Calu3 (cell line): ENCODE data around the gene CD34. TPM values are rescaled to one million over a fixed set of nuclear protein-coding genes. Genes with fewer than 3 reads are reported as not detected.

ENCODE experiments used
- BruUV-seq: library from RNA; stranded (reverse); fragments of 400-500 nt; replicated peaks from 2 replicates; lab custom pipeline; 2021; lab: Mats Ljungman, UMichigan
- CTCF ChIA-PET: fragments of 300-600 bp; sonication (Branson Sonifier 250); formaldehyde crosslinking; loops from one replicate; lab custom pipeline; 2022; ENCODE audit warnings: antibody characterized with exemption; lab: Charles Lee
- DNase-seq: peaks from one replicate; pipeline ENCODE4 v3.0.0; 2022
- H3K27ac Mint-ChIP-seq: one replicate; pipeline ENCODE4 v1.8.0; 2022; ENCODE audit warnings: mixed read lengths; ENCODE audit not compliant: unreplicated experiment
- H3K27me3 Mint-ChIP-seq: one replicate; pipeline ENCODE4 v1.8.0; 2022; ENCODE audit warnings: mixed read lengths; ENCODE audit not compliant: unreplicated experiment
- H3K36me3 Mint-ChIP-seq: one replicate; pipeline ENCODE4 v1.8.0; 2022; ENCODE audit warnings: mild to moderate bottlenecking, moderate library complexity, mixed read lengths; ENCODE audit not compliant: insufficient read depth, unreplicated experiment
- H3K4me1 Mint-ChIP-seq: one replicate; pipeline ENCODE4 v1.8.0; 2022; ENCODE audit warnings: mild to moderate bottlenecking, low read depth, mixed read lengths; ENCODE audit not compliant: unreplicated experiment
- H3K4me3 Mint-ChIP-seq: one replicate; pipeline ENCODE4 v1.8.0; 2022; ENCODE audit warnings: mild to moderate bottlenecking, low read depth, moderate library complexity, mixed read lengths; ENCODE audit not compliant: unreplicated experiment
- H3K9me3 Mint-ChIP-seq: one replicate; pipeline ENCODE4 v1.8.0; 2022; ENCODE audit warnings: low read depth, mixed read lengths; ENCODE audit not compliant: unreplicated experiment
- CTCF ChIP-seq: fragments of 200-600 bp; IDR thresholded peaks from one replicate; pipeline ENCODE4 v1.8.0; 2022; ENCODE audit warnings: antibody characterized with exemption; ENCODE audit not compliant: unreplicated experiment
- intact Hi-C: fragments of 100-400 bp; cut with micrococcal nuclease; formaldehyde crosslinking; loops from one replicate; pipeline ENCODE4 v1.10.0; 2022; ENCODE audit not compliant: unreplicated experiment
- total RNA-seq: library from RNA; stranded (reverse); gene quantifications from 2 replicates; pipeline ENCODE4 v1.2.3, GENCODE V29; 2022

CD34 gene
- total RNA-seq, 1 experiment from 2014 or later: 0.24 TPM

GRCh38 chr1:207856276-207857023, 54.5 kb downstream of the CD34 start:
- TF ChIP-seq CTCF: no peak
- no peak overlapping the region for H3K4me3 Mint-ChIP-seq
- H3K4me1 Mint-ChIP-seq: no peaks in the 10 kb centered on the region
- intact Hi-C loops: no loop called here
- H3K27ac Mint-ChIP-seq: no peak overlapping the region
- CTCF ChIA-PET: interaction anchor here (0.7 to 1.4 kb wide), 2 partner anchors 29 to 1458 kb away, joined by 3 to 4 read pairs; no protein-coding TSS in a partner anchor
- no peaks in the 10 kb centered on the region for H3K27me3 Mint-ChIP-seq
- BruUV-seq: no TSS peak
- DNase-seq: no peak
- H3K36me3 Mint-ChIP-seq: no peaks in the 10 kb centered on the region
- H3K9me3 Mint-ChIP-seq: no peaks in the 10 kb centered on the region

GRCh38 chr1:207854001-207854400, 56.9 kb downstream of the CD34 start:
- H3K9me3 Mint-ChIP-seq: no peaks in the 10 kb centered on the region
- CTCF ChIA-PET: no interaction called here
- no peak overlapping the region for H3K4me3 Mint-ChIP-seq
- peaks cover 3% of the 10 kb centered on the region for H3K4me1 Mint-ChIP-seq
- no peak for TF ChIP-seq CTCF
- BruUV-seq: no TSS peak
- intact Hi-C loops: no loop called here
- no peak for DNase-seq
- H3K27me3 Mint-ChIP-seq: no peaks in the 10 kb centered on the region
- no peak overlapping the region for H3K27ac Mint-ChIP-seq
- no peaks in the 10 kb centered on the region for H3K36me3 Mint-ChIP-seq

- Mint-ChIP-seq H3K4me1 (peaks cover 10% of the 10 kb centered on the region), H3K9me3 (no peaks in the 10 kb centered on the region), H3K27ac (no peak overlapping the region), H3K36me3 (no peaks in the 10 kb centered on the region), H3K4me3 (no peak overlapping the region), H3K27me3 (no peaks in the 10 kb centered on the region)
- BruUV-seq: no TSS peak
- CTCF ChIA-PET: no interaction called here
- TF ChIP-seq CTCF: no peak
- no peak for DNase-seq
- intact Hi-C loops: no loop called here
Observed at GRCh38 chr1:207853372-207853757, 57.6 kb downstream of the CD34 start.

- no peaks in the 10 kb centered on the region for H3K9me3 Mint-ChIP-seq
- H3K36me3 Mint-ChIP-seq: peaks cover 4% of the 10 kb centered on the region
- no peak for DNase-seq
- intact Hi-C loops: no loop called here
- CTCF ChIA-PET: interaction anchor here (1.4 kb wide), 1 partner anchor 10 kb away, joined by 3 read pairs; no protein-coding TSS in a partner anchor
- no peak for TF ChIP-seq CTCF
- H3K4me1 Mint-ChIP-seq: peaks cover 16% of the 10 kb centered on the region
- BruUV-seq: no TSS peak
- no peak overlapping the region for H3K4me3 Mint-ChIP-seq
- no peak overlapping the region for H3K27ac Mint-ChIP-seq
- no peaks in the 10 kb centered on the region for H3K27me3 Mint-ChIP-seq
Observed at GRCh38 chr1:207852576-207853371, 58.2 kb downstream of the CD34 start.
